Stomach (tissue), 4 donors: Measurements from ENCODE around the gene SNX3.

Experiments
- POLR2A ChIP-seq, 4 donors: fragments of 450-650 bp; IDR thresholded peaks; one replicate each; pipeline ENCODE4 v1.6.1; 2016; ENCODE audit warnings: antibody characterized with exemption in 4 of 4, control low read depth in 2 of 4, mild to moderate bottlenecking in 1 of 4, moderate library complexity in 1 of 4
- POLR2AphosphoS5 ChIP-seq, 3 donors: sonication (generic); formaldehyde crosslinking; IDR thresholded peaks; one replicate each; pipeline ENCODE4 v1.6.1; 2016; ENCODE audit warnings: antibody characterized with exemption in 3 of 3
- TF ChIP-seq, protein P1 (sequence below), 7 experiments: fragments of 450-650 bp in 4 of 7; fragments of 200-600 bp in 3 of 7; sonication (generic) in 3 of 7; IDR thresholded peaks; one replicate each; pipeline ENCODE4 v1.5.1; 2016 to 2019; ENCODE audit warnings: antibody characterized with exemption in 7 of 7, control low read depth in 2 of 7, mild to moderate bottlenecking in 1 of 7

- TF ChIP-seq, protein P1, sequence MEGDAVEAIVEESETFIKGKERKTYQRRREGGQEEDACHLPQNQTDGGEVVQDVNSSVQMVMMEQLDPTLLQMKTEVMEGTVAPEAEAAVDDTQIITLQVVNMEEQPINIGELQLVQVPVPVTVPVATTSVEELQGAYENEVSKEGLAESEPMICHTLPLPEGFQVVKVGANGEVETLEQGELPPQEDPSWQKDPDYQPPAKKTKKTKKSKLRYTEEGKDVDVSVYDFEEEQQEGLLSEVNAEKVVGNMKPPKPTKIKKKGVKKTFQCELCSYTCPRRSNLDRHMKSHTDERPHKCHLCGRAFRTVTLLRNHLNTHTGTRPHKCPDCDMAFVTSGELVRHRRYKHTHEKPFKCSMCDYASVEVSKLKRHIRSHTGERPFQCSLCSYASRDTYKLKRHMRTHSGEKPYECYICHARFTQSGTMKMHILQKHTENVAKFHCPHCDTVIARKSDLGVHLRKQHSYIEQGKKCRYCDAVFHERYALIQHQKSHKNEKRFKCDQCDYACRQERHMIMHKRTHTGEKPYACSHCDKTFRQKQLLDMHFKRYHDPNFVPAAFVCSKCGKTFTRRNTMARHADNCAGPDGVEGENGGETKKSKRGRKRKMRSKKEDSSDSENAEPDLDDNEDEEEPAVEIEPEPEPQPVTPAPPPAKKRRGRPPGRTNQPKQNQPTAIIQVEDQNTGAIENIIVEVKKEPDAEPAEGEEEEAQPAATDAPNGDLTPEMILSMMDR (IDR thresholded peaks at IDR 0.05): no peak
- TF ChIP-seq POLR2A (IDR thresholded peaks at IDR 0.05): no peak
- no peak for TF ChIP-seq POLR2AphosphoS5 (IDR thresholded peaks at IDR 0.05)
These were observed 24.0 kb downstream of the SNX3 start for GRCh38 chr6:108236791-108237190.
